ENCODE results near the gene RHOBTB1.

Gene RHOBTB1

DNA sequence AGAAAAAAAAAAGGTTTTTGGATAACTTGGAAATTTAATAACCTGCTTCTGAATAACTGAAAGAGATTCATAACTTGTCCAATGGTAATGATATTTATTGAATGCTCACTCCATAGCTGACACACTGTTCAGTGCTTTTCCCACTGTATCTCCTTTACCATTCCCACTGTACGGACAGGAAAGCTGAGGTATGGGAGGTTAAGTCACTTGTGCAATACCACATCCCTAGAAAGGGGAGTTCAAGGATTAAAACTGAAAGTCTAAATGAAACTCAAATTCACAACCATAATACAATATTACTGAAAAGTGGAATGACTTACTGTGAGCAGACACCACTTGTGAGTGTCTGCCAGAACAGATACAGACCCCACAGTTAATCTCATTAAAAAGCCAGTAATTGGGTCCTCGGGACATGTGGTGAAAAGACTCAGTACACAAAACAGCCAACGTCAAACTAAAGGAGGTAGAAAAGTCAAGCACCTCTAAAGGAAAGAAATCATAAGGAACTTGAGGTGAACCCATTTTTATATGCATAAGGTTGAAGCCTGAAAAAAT is 13.8 kb upstream of the RHOBTB1 start:
- Histone ChIP-seq H3K27me3 (ENCODE audit: insufficient read depth, low read length) (no peaks in the 10 kb centered on the region), H3K4me1 (ENCODE audit: insufficient read depth, low read length, severe bottlenecking) (peaks cover 7% of the 10 kb centered on the region), H3K9me3 (ENCODE audit: low read length) (no peaks in the 10 kb centered on the region), H3K9me2 (ENCODE audit: low read depth, low read length) (no peaks in the 10 kb centered on the region), H3K4me3 (ENCODE audit: low read depth, low read length, poor library complexity, severe bottlenecking) (no peak overlapping the region), H3F3A (ENCODE audit: insufficient read depth, low read length) (no peaks in the 10 kb centered on the region), H3K36me3 (ENCODE audit: insufficient read depth, low read length) (no peaks in the 10 kb centered on the region), H2AFZ (ENCODE audit: low read length) (no peak overlapping the region), H3K27ac (ENCODE audit: low read depth, low read length, poor library complexity, severe bottlenecking) (no peak overlapping the region), H4K20me1 (ENCODE audit: insufficient read depth, low read length) (no peaks in the 10 kb centered on the region), H3K9ac (ENCODE audit: low read length) (no peak overlapping the region), H3K79me2 (ENCODE audit: insufficient read depth, low read length) (no peaks in the 10 kb centered on the region), H3K4me2 (ENCODE audit: low read length) (no peak overlapping the region)
- TF ChIP-seq, protein P1, sequence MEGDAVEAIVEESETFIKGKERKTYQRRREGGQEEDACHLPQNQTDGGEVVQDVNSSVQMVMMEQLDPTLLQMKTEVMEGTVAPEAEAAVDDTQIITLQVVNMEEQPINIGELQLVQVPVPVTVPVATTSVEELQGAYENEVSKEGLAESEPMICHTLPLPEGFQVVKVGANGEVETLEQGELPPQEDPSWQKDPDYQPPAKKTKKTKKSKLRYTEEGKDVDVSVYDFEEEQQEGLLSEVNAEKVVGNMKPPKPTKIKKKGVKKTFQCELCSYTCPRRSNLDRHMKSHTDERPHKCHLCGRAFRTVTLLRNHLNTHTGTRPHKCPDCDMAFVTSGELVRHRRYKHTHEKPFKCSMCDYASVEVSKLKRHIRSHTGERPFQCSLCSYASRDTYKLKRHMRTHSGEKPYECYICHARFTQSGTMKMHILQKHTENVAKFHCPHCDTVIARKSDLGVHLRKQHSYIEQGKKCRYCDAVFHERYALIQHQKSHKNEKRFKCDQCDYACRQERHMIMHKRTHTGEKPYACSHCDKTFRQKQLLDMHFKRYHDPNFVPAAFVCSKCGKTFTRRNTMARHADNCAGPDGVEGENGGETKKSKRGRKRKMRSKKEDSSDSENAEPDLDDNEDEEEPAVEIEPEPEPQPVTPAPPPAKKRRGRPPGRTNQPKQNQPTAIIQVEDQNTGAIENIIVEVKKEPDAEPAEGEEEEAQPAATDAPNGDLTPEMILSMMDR (IDR thresholded peaks at IDR 0.05; ENCODE audit: low read length) = no peak
- TF ChIP-seq EZH2 (IDR thresholded peaks at IDR 0.05; ENCODE audit: borderline replicate concordance, low read length) = no peak

DNA sequence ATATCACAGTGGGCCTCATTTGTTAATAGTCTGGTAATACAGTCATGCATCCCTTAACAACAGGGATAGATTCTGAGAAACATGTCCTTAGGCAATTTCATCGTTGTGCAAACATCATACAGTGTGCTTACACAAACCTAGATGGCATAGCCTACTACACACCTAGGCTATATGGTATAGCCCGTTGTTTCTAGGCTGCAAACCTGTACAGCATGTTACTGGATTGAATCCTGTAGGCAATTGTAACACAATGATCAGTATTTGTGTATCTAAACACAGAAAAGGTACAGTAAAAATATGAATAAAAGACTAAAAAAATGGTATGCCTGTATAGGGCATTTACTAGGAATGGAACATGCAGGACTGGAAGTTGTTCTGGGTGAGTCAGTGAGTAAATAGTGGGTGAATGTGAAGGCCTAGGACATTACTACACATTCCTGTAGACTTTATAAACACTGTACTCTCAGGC is 12.0 kb upstream of the RHOBTB1 start:
- Histone ChIP-seq H3F3A (ENCODE audit: insufficient read depth, low read length) (no peaks in the 10 kb centered on the region), H3K4me3 (ENCODE audit: low read depth, low read length, poor library complexity, severe bottlenecking) (no peak overlapping the region), H3K9me2 (ENCODE audit: low read depth, low read length) (no peaks in the 10 kb centered on the region), H3K4me1 (ENCODE audit: insufficient read depth, low read length, severe bottlenecking) (peaks cover 4% of the 10 kb centered on the region), H3K27me3 (ENCODE audit: insufficient read depth, low read length) (no peaks in the 10 kb centered on the region), H3K79me2 (ENCODE audit: insufficient read depth, low read length) (no peaks in the 10 kb centered on the region), H3K27ac (ENCODE audit: low read depth, low read length, poor library complexity, severe bottlenecking) (no peak overlapping the region), H2AFZ (ENCODE audit: low read length) (no peak overlapping the region), H3K9ac (ENCODE audit: low read length) (no peak overlapping the region), H3K4me2 (ENCODE audit: low read length) (no peak overlapping the region), H4K20me1 (ENCODE audit: insufficient read depth, low read length) (no peaks in the 10 kb centered on the region), H3K9me3 (ENCODE audit: low read length) (no peaks in the 10 kb centered on the region), H3K36me3 (ENCODE audit: insufficient read depth, low read length) (no peaks in the 10 kb centered on the region)
- TF ChIP-seq, protein P1 (IDR thresholded peaks at IDR 0.05; ENCODE audit: low read length) = no peak
- no peak for TF ChIP-seq EZH2 (IDR thresholded peaks at IDR 0.05; ENCODE audit: borderline replicate concordance, low read length)

DNA sequence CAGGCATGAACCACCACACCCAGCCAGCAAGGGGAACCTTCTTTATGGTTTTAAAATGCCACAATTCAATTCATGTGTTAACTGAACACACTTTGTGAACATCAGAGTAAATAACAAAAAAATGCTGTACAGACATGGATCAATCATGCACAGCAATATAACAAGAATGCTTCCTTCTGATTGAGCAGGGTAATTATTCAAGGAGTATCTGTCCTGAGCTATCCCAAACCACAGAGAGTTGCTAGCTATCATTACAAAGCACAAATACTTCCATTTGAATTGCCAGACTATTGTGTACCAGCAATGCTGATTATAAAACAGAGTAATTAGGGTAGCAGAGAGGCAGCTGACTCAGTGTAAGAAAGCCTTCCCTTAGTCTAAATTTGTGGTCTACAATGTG is 11.3 kb upstream of the RHOBTB1 start:
- no peak for TF ChIP-seq EZH2 (IDR thresholded peaks at IDR 0.05; ENCODE audit: borderline replicate concordance, low read length)
- TF ChIP-seq, protein P1 (IDR thresholded peaks at IDR 0.05; ENCODE audit: low read length) = no peak
- no peak overlapping the region for H3K4me2 ChIP-seq (ENCODE audit: low read length)

More for the DNA sequence above, 11.3 kb upstream of the RHOBTB1 start:
- no peaks in the 10 kb centered on the region for H3K27me3 ChIP-seq (ENCODE audit: insufficient read depth, low read length)
- no peaks in the 10 kb centered on the region for H3K36me3 ChIP-seq (ENCODE audit: insufficient read depth, low read length)
- H3K4me1 ChIP-seq (ENCODE audit: insufficient read depth, low read length, severe bottlenecking) = no peaks in the 10 kb centered on the region
- H3K9me3 ChIP-seq (ENCODE audit: low read length) = no peaks in the 10 kb centered on the region
- no peak overlapping the region for H3K27ac ChIP-seq (ENCODE audit: low read depth, low read length, poor library complexity, severe bottlenecking)
- H3F3A ChIP-seq (ENCODE audit: insufficient read depth, low read length) = no peaks in the 10 kb centered on the region
- no peak overlapping the region for H3K9ac ChIP-seq (ENCODE audit: low read length)
- H3K4me3 ChIP-seq (ENCODE audit: low read depth, low read length, poor library complexity, severe bottlenecking) = no peak overlapping the region
- no peaks in the 10 kb centered on the region for H3K9me2 ChIP-seq (ENCODE audit: low read depth, low read length)
- no peaks in the 10 kb centered on the region for H4K20me1 ChIP-seq (ENCODE audit: insufficient read depth, low read length)
- H3K79me2 ChIP-seq (ENCODE audit: insufficient read depth, low read length) = no peaks in the 10 kb centered on the region
- H2AFZ ChIP-seq (ENCODE audit: low read length) = no peak overlapping the region

Data from OCI-LY1 (cell line).